Upper lobe of left lung (tissue), 4 donors: ENCODE results near the gene DOK1.

ENCODE experiments used
- CTCF ChIP-seq, 6 experiments: fragments of 450-650 bp in 4 of 6; fragments of 200-600 bp in 2 of 6; sonication (generic) in 2 of 6; IDR thresholded peaks; one replicate each; pipeline ENCODE4 v1.5.1; 2016 to 2019; ENCODE audit warnings: antibody characterized with exemption in 6 of 6
- POLR2A ChIP-seq, 4 donors: fragments of 450-650 bp; IDR thresholded peaks; one replicate each; pipeline ENCODE4 v1.5.1; 2016 to 2017; ENCODE audit warnings: antibody characterized with exemption in 4 of 4, mild to moderate bottlenecking in 2 of 4
- POLR2AphosphoS5 ChIP-seq, 2 donors: sonication (generic); formaldehyde crosslinking; IDR thresholded peaks; one replicate each; pipeline ENCODE4 v1.5.1; 2017; ENCODE audit warnings: antibody characterized with exemption in 2 of 2

DNA sequence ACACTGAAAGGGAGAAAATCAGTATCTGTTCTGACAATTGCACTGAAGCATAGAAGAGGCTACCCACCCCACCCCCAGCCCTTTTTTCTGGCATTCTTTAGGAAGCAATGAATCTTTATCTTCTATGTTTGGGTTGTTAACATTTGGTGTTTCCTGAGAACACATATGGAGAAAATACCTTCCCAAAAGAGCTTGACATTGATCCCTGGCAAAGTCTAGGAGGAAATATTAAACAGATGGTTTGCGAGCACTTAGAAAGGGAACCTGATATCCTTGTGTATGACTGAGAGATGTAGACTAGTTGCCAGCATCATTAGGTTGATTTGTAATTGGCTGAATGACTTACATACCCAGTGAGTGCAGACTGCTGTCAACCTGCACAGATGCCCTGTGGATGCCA lies 42.9 kb downstream of the DOK1 start:
- TF ChIP-seq CTCF (IDR thresholded peaks at IDR 0.05) (no peak), POLR2A (IDR thresholded peaks at IDR 0.05) (no peak), POLR2AphosphoS5 (IDR thresholded peaks at IDR 0.05) (no peak)
